Trophoblast cell (in vitro differentiated cells and primary cell): ENCODE measurements around the gene COL4A3.

ENCODE experiments used
- DNase-seq, 2 donors: peaks; one replicate each; pipeline ENCODE4 v3.0.0-alpha.2; 2016
- H2AFZ ChIP-seq: 2 replicates; pipeline ENCODE4 v1.6.1; 2013; ENCODE audit warnings: low read length, moderate library complexity, mild to moderate bottlenecking; ENCODE audit not compliant: insufficient read depth, poor library complexity
- H2AK5ac ChIP-seq: 2 replicates; pipeline ENCODE4 v1.6.1; 2013; ENCODE audit warnings: mild to moderate bottlenecking, low read length
- H2BK120ac ChIP-seq: 2 replicates; pipeline ENCODE4 v1.6.1; 2013; ENCODE audit warnings: low read length, mild to moderate bottlenecking, moderate library complexity; ENCODE audit not compliant: insufficient read depth, poor library complexity
- H2BK12ac ChIP-seq: 2 replicates; pipeline ENCODE4 v1.6.1; 2013; ENCODE audit warnings: mild to moderate bottlenecking, low read length, moderate library complexity
- H2BK5ac ChIP-seq: 2 replicates; pipeline ENCODE4 v1.6.1; 2013; ENCODE audit warnings: low read length, low read depth, moderate library complexity, mild to moderate bottlenecking; ENCODE audit not compliant: poor library complexity
- H3K14ac ChIP-seq: 2 replicates; pipeline ENCODE4 v1.6.1; 2013; ENCODE audit warnings: mild to moderate bottlenecking, low read length
- H3K18ac ChIP-seq: 2 replicates; pipeline ENCODE4 v1.6.1; 2013; ENCODE audit warnings: mild to moderate bottlenecking, low read length
- H3K23ac ChIP-seq: 2 replicates; pipeline ENCODE4 v1.6.1; 2013; ENCODE audit warnings: low read length
- H3K27ac ChIP-seq: 2 replicates; pipeline ENCODE4 v1.5.1; 2013; ENCODE audit warnings: low read depth, mild to moderate bottlenecking, inconsistent platforms, low read length, moderate library complexity
- H3K27me3 ChIP-seq: 2 replicates; pipeline ENCODE4 v1.6.1; 2013; ENCODE audit warnings: inconsistent platforms, mild to moderate bottlenecking, low read length, moderate library complexity; ENCODE audit not compliant: insufficient read depth
- H3K36me3 ChIP-seq, 2 experiments: 1 replicate in 1 of 2; 2 replicates in 1 of 2; pipeline ENCODE4 v1.6.1; 2013; ENCODE audit warnings: low read length in 2 of 2, mild to moderate bottlenecking in 2 of 2, moderate library complexity in 1 of 2; ENCODE audit not compliant: insufficient read depth in 2 of 2, control insufficient read depth in 1 of 2
- H3K4ac ChIP-seq: 2 replicates; pipeline ENCODE4 v1.6.1; 2013; ENCODE audit warnings: low read depth, mild to moderate bottlenecking, low read length, moderate library complexity
- H3K4me1 ChIP-seq, 2 experiments: 1 replicate in 1 of 2; 2 replicates in 1 of 2; pipeline ENCODE4 v1.6.1; 2013; ENCODE audit warnings: low read length in 2 of 2, mild to moderate bottlenecking in 2 of 2, moderate library complexity in 1 of 2; ENCODE audit not compliant: insufficient read depth in 2 of 2, control insufficient read depth in 1 of 2
- H3K4me2 ChIP-seq: 2 replicates; pipeline ENCODE4 v1.6.1; 2013; ENCODE audit warnings: inconsistent platforms, mild to moderate bottlenecking, low read length, moderate library complexity
- H3K4me3 ChIP-seq: 2 replicates; pipeline ENCODE4 v1.5.1; 2013; ENCODE audit warnings: mild to moderate bottlenecking, low read depth, low read length, inconsistent platforms
- H3K79me1 ChIP-seq: one replicate; pipeline ENCODE4 v1.6.1; 2013; ENCODE audit warnings: low read length
- H3K79me2 ChIP-seq: 2 replicates; pipeline ENCODE4 v1.6.1; 2013; ENCODE audit warnings: low read length, mild to moderate bottlenecking; ENCODE audit not compliant: control insufficient read depth, insufficient read depth, poor library complexity
- H3K9ac ChIP-seq: 2 replicates; pipeline ENCODE4 v1.6.1; 2013; ENCODE audit warnings: mild to moderate bottlenecking, low read length
- H3K9me3 ChIP-seq: 2 replicates; pipeline ENCODE4 v1.6.1; 2013; ENCODE audit warnings: low read depth, mild to moderate bottlenecking, control low read depth, inconsistent platforms, low read length; ENCODE audit not compliant: insufficient read depth
- H4K12ac ChIP-seq: 2 replicates; pipeline ENCODE4 v1.6.1; 2013; ENCODE audit warnings: low read depth, mild to moderate bottlenecking, low read length, moderate library complexity
- H4K8ac ChIP-seq: 2 replicates; pipeline ENCODE4 v1.6.1; 2013; ENCODE audit warnings: low read depth, mild to moderate bottlenecking, low read length, moderate library complexity
- H4K91ac ChIP-seq: one replicate; pipeline ENCODE4 v1.6.1; 2013; ENCODE audit warnings: low read depth, mild to moderate bottlenecking, low read length, moderate library complexity
- WGBS: extraction: QIAGEN DNeasy Blood & Tissue Kit; methylation state at CpG from one replicate; pipeline ENCODE4 v1.1.7; 2013; ENCODE audit warnings: missing lambda C conversion rate; ENCODE audit not compliant: insufficient read length, insufficient coverage; ENCODE audit errors: extremely low coverage; 5-methylcytosine and 5-hydroxymethylcytosine counted together

COL4A3 gene

DNA sequence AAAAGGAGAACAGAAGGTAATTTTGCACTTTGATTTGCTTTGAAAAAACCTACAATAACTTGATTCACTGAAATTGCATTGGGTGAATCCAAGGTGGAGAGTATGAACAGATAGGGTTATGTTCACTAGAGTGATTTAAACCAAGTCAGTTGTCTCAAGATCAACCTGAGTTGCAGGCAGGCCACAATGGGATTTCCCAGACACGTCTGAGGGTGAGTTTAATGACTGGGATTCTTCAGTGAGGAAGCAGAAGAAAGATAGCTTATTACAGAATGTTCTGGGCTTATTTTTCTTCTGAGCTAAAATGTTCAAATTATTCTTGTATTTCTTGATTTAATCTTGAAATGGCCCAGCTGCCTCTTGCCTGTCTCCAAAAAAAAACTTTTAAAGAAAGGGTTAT lies 20.5 kb upstream of the COL4A3 start:
- H3K9ac ChIP-seq = no peak overlapping the region
- no peaks in the 10 kb centered on the region for H3K36me3 ChIP-seq
- no peak overlapping the region for H3K14ac ChIP-seq
- no peak overlapping the region for H2BK5ac ChIP-seq
- no peak overlapping the region for H2AK5ac ChIP-seq
- H4K12ac ChIP-seq = no peak overlapping the region
- H3K79me2 ChIP-seq = no peaks in the 10 kb centered on the region
- no peak overlapping the region for H3K27ac ChIP-seq
- no peak for DNase-seq
- no CpG with 5 or more reads among the region's 1 CpG for WGBS
- H3K4me1 ChIP-seq = no peaks in the 10 kb centered on the region
- H4K8ac ChIP-seq = no peak overlapping the region
- H2AFZ ChIP-seq = no peak overlapping the region
- H3K4me3 ChIP-seq = no peak overlapping the region
- no peak overlapping the region for H3K4me2 ChIP-seq
- H3K18ac ChIP-seq = no peak overlapping the region
- H3K27me3 ChIP-seq = no peaks in the 10 kb centered on the region
- H3K23ac ChIP-seq = no peak overlapping the region
- H2BK120ac ChIP-seq = no peak overlapping the region
- H3K79me1 ChIP-seq = no peaks in the 10 kb centered on the region
- no peak overlapping the region for H4K91ac ChIP-seq
- no peak overlapping the region for H3K4ac ChIP-seq
- H2BK12ac ChIP-seq = no peak overlapping the region
- no peaks in the 10 kb centered on the region for H3K9me3 ChIP-seq

- Histone ChIP-seq H3K9me3 (no peaks in the 10 kb centered on the region), H3K18ac (no peak overlapping the region), H3K14ac (no peak overlapping the region), H2BK12ac (no peak overlapping the region), H3K4ac (no peak overlapping the region), H3K36me3 (no peaks in the 10 kb centered on the region), H2AK5ac (no peak overlapping the region), H3K4me2 (no peak overlapping the region), H3K4me3 (no peak overlapping the region), H2BK120ac (no peak overlapping the region), H3K79me2 (no peaks in the 10 kb centered on the region), H4K91ac (no peak overlapping the region), H3K9ac (no peak overlapping the region), H2BK5ac (no peak overlapping the region), H3K27ac (no peak overlapping the region), H3K23ac (no peak overlapping the region), H3K27me3 (no peaks in the 10 kb centered on the region), H2AFZ (no peak overlapping the region), H3K79me1 (no peaks in the 10 kb centered on the region), H4K12ac (no peak overlapping the region), H3K4me1 (no peaks in the 10 kb centered on the region), H4K8ac (no peak overlapping the region)
- DNase-seq = no peak
- no CpG with 5 or more reads among the region's 6 CpGs for WGBS
Measured at GRCh38 chr2:227146456-227146855, 18.0 kb upstream of the COL4A3 start.

DNA sequence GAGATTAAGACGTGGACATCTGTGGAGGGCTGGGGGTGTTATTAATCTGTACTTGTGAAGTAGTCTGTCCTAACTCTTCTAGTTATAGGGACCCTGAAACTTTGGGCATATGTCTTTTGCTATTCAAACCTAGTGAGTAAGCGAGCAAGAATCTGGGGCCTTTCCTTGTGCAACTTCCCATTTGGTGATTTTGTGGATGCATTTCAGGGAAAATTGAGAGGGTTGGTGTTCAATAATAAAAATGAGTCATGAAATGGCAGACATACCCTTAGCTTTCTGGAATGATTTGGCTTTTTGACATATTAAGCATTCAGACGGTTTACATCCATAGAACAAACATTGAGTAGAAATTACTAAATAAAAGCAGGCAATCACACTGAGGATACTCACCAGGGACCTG lies 17.4 kb upstream of the COL4A3 start:
- Histone ChIP-seq H3K79me1 (no peaks in the 10 kb centered on the region), H3K18ac (no peak overlapping the region), H3K9me3 (no peaks in the 10 kb centered on the region), H4K8ac (no peak overlapping the region), H3K4me2 (no peak overlapping the region), H3K4me3 (no peak overlapping the region), H2AFZ (no peak overlapping the region), H3K27me3 (no peaks in the 10 kb centered on the region), H4K91ac (no peak overlapping the region), H3K4me1 (no peaks in the 10 kb centered on the region), H3K23ac (no peak overlapping the region), H2AK5ac (no peak overlapping the region), H4K12ac (no peak overlapping the region), H3K4ac (no peak overlapping the region), H3K27ac (no peak overlapping the region), H3K79me2 (no peaks in the 10 kb centered on the region), H2BK12ac (no peak overlapping the region), H3K14ac (no peak overlapping the region), H2BK5ac (no peak overlapping the region), H3K36me3 (no peaks in the 10 kb centered on the region), H3K9ac (no peak overlapping the region), H2BK120ac (no peak overlapping the region)
- WGBS = no CpG with 5 or more reads among the region's 3 CpGs
- no peak for DNase-seq

DNA sequence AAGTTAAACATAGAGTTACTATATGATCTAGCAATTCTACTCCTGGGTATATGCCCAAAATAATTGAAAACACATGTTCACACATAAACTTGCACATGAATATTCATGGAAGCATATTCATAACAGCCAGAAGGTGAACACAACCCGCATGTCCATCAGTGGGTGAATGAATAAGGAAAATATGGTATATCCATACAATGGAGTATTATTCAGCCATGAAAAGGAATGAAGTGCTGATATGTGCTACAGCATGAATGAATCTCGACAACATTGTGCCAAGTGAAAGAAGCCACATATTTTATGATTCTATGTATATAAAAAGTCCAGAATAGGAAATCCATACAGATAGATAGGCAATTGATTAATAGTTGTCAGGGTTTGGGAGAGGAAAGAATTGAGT lies 16.3 kb upstream of the COL4A3 start:
- WGBS = no CpG with 5 or more reads among the region's 2 CpGs
- no peaks in the 10 kb centered on the region for H3K27me3 ChIP-seq
- no peak overlapping the region for H4K91ac ChIP-seq

More for the DNA sequence above, 16.3 kb upstream of the COL4A3 start:
- no peak overlapping the region for H2BK5ac ChIP-seq
- no peak overlapping the region for H3K14ac ChIP-seq
- no peaks in the 10 kb centered on the region for H3K79me2 ChIP-seq
- H2BK120ac ChIP-seq = no peak overlapping the region
- no peaks in the 10 kb centered on the region for H3K9me3 ChIP-seq
- no peaks in the 10 kb centered on the region for H3K4me1 ChIP-seq
- H2AK5ac ChIP-seq = no peak overlapping the region
- H2BK12ac ChIP-seq = no peak overlapping the region
- no peak overlapping the region for H4K12ac ChIP-seq
- no peaks in the 10 kb centered on the region for H3K36me3 ChIP-seq
- H4K8ac ChIP-seq = no peak overlapping the region
- no peak overlapping the region for H3K4me3 ChIP-seq
- no peak overlapping the region for H2AFZ ChIP-seq
- no peak overlapping the region for H3K23ac ChIP-seq
- no peak overlapping the region for H3K18ac ChIP-seq
- no peak overlapping the region for H3K4me2 ChIP-seq
- no peak overlapping the region for H3K9ac ChIP-seq
- H3K79me1 ChIP-seq = no peaks in the 10 kb centered on the region
- DNase-seq = no peak
- H3K27ac ChIP-seq = no peak overlapping the region
- no peak overlapping the region for H3K4ac ChIP-seq
